ENCODE data around the gene TBC1D22A.

Gene TBC1D22A

GRCh38 chr22:47019012-47019790, 256.8 kb downstream of the TBC1D22A start:
- DNase-seq: no peak

- no peak for DNase-seq
Measured at GRCh38 chr22:47020166-47020565, 257.7 kb downstream of the TBC1D22A start.

GRCh38 chr22:47021371-47022074, 259.1 kb downstream of the TBC1D22A start:
- no peak for DNase-seq

- no peak for DNase-seq
Measured at GRCh38 chr22:47022075-47022473, 259.6 kb downstream of the TBC1D22A start.

- DNase-seq: no peak
Measured at GRCh38 chr22:47022475-47022874, 260.0 kb downstream of the TBC1D22A start.

- DNase-seq: no peak
Measured at GRCh38 chr22:47023871-47024270, 261.4 kb downstream of the TBC1D22A start.

- DNase-seq: no peak
Measured at GRCh38 chr22:47027766-47028165, 265.3 kb downstream of the TBC1D22A start.

- DNase-seq: no peak
Measured at GRCh38 chr22:47029244-47030074, 267.0 kb downstream of the TBC1D22A start.

GRCh38 chr22:47030143-47030661, 267.8 kb downstream of the TBC1D22A start:
- DNase-seq: no peak

GRCh38 chr22:47030881-47031627, 268.6 kb downstream of the TBC1D22A start:
- no peak for DNase-seq

- DNase-seq: no peak
Measured at GRCh38 chr22:47031628-47031915, 269.1 kb downstream of the TBC1D22A start.

GRCh38 chr22:47032091-47032943, 269.9 kb downstream of the TBC1D22A start:
- no peak for DNase-seq

GRCh38 chr22:47032956-47033647, 270.7 kb downstream of the TBC1D22A start:
- no peak for DNase-seq

- DNase-seq: no peak
Measured at GRCh38 chr22:47033648-47034000, 271.2 kb downstream of the TBC1D22A start.

- no peak for DNase-seq
Measured at GRCh38 chr22:47034076-47034808, 271.8 kb downstream of the TBC1D22A start.

GRCh38 chr22:47034905-47035419, 272.5 kb downstream of the TBC1D22A start:
- no peak for DNase-seq

GRCh38 chr22:47035425-47035881, 273.0 kb downstream of the TBC1D22A start:
- no peak for DNase-seq

- DNase-seq: no peak
Measured at GRCh38 chr22:47036352-47036751, 273.9 kb downstream of the TBC1D22A start.

- no peak for DNase-seq
Measured at GRCh38 chr22:47036936-47037485, 274.6 kb downstream of the TBC1D22A start.

Data from right hindlimb (tissue), 1 donor.